ENCODE measurements around the gene GTF2E1. TPM values are rescaled to one million over a fixed set of nuclear protein-coding genes. Genes with fewer than 3 reads are reported as not detected.

GTF2E1 gene
- total RNA-seq, 4 donors from 2014 or later: 11.3 to 25.5 (median 17.2) TPM

DNA sequence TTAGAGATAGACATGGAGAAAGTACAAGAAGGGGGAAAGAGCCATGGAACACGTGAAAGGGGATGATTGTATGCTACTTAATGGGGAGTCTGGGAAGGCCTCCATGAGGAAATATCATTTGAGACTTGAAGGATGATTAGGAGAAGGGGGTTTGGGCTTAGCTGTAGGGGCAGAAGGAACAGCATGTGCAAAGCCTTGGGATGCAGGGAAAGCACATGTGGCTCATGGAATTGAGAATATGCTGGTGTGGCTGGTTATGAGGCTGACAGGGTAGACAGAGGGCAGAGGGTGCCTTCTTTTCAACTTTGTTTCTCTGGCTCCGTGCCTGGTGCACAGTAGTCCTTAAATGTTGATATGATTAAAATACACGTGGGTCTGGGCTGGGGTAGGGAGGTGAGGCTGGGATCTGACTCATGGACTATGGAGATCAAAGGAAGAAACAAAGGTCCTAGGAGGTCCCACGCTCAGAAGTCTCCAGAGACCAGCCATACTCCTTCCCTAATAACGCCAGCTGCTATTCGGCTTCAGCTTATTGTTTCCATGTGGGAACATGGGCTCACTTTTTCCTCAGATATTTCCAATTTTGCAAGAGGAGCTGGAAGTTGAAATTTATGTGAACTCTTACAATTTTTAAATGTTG, 1.1 kb downstream of the GTF2E1 start:
- peaks cover 8 to 13% of the 10 kb centered on the region in 2 donors for H3K4me1 ChIP-seq
- WGBS, 2 donors: 62 to 66% methylated on average over 6 of the region's 6 CpGs
- DNase-seq: no peak
- H3K27me3 ChIP-seq: no peaks in the 10 kb centered on the region
- no peaks in the 10 kb centered on the region for H3K9me3 ChIP-seq
- TF ChIP-seq POLR2A (IDR thresholded peaks at IDR 0.05): no peak
- TF ChIP-seq CTCF (IDR thresholded peaks at IDR 0.05): no peak
- H3K4me3 ChIP-seq (replicated peaks in 1 of 3): peak overlapping the region in 1 of 3 donors; percentile 95
- peak overlapping the region in 1 of 3 donors; percentile 98 for H3K27ac ChIP-seq
- intact Hi-C loops (cut with DNase I): no loop called here
- H3K36me3 ChIP-seq: no peaks in the 10 kb centered on the region

DNA sequence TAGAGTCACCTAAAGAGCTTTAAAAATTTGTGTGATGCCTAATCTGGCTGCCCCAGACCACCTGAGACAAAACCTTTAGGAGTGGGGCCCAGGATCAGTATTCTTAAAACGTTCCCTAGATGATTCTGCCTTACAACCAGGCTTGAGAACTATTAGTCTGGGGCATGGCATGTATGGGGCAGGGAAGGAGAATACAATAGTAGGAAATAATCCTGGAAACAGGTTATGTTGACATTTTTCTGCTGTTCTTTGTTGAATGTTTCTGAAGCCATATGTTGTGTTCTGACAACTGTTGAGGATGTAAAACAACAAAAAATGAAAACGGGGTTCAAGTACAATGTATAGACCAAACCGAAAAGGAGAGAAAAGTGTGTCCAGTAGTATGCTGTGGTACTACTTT, 2.9 kb downstream of the GTF2E1 start:
- TF ChIP-seq POLR2A (IDR thresholded peaks at IDR 0.05) (no peak), CTCF (IDR thresholded peaks at IDR 0.05) (no peak)
- no peak for DNase-seq
- no peak overlapping the region for H3K4me3 ChIP-seq (replicated peaks in 1 of 3)
- H3K27me3 ChIP-seq: no peaks in the 10 kb centered on the region
- WGBS, 2 donors: 81 to 82% methylated on average over 3 of the region's 3 CpGs
- intact Hi-C loops (cut with DNase I): no loop called here
- no peaks in the 10 kb centered on the region for H3K36me3 ChIP-seq
- H3K9me3 ChIP-seq: no peaks in the 10 kb centered on the region
- no peak overlapping the region for H3K27ac ChIP-seq
- peaks cover 8 to 13% of the 10 kb centered on the region in 2 donors for H3K4me1 ChIP-seq

DNA sequence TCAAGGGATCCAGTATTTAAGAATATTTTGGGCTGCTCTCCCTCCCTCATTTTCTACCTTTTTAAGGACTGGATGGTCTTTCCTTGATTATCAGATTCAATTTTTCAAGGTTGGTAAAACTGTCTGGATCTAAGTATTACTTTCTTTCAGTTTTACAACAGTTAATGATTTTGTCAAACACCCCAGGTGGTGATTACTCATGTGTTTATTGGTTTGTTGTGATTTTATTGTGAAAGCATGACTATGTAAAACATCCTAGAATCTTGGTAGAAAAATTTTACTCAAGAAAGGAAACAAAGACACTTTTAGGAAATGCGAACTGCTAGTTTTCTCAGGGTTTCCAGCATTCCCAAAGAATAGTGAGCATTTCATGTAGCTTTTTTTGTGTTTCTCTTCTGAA, 7.3 kb downstream of the GTF2E1 start:
- intact Hi-C loops (cut with DNase I): no loop called here
- 98 to 99% methylated on average over 1 of the region's 1 CpG for WGBS, 2 donors

DNA sequence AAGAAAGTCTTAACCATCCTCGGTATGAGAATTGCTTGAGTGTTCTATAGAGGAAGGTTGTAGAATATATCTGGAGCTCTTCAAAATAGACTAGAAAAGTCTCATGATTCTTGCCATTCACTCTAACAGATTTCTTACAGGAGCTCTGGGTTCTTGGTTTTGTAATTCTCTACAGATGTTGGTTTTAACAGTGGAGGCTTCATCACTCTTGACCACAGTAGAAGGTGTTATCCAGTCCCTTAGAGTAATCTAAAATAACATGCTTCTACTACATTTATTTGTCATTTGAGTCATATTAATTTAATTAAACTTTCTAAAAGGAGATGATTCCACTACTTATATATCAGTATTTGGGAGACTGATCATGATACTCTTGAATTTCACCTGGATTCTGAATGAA, 9.7 kb downstream of the GTF2E1 start:
- 86 to 97% methylated on average over 1 of the region's 1 CpG for WGBS, 2 donors
- Histone ChIP-seq H3K4me3 (replicated peaks in 1 of 3) (no peak overlapping the region), H3K27me3 (no peaks in the 10 kb centered on the region), H3K4me1 (no peaks in the 10 kb centered on the region), H3K36me3 (peaks cover 0 to 2% of the 10 kb centered on the region in 2 donors), H3K9me3 (no peaks in the 10 kb centered on the region), H3K27ac (no peak overlapping the region)
- TF ChIP-seq POLR2A (IDR thresholded peaks at IDR 0.05) (no peak), CTCF (IDR thresholded peaks at IDR 0.05) (no peak)
- intact Hi-C loops (cut with DNase I): no loop called here
- DNase-seq: no peak

More for the DNA sequence above, 7.3 kb downstream of the GTF2E1 start:
- no peaks in the 10 kb centered on the region for H3K4me1 ChIP-seq
- peaks cover 0 to 2% of the 10 kb centered on the region in 2 donors for H3K36me3 ChIP-seq
- H3K27ac ChIP-seq: no peak overlapping the region
- H3K4me3 ChIP-seq (replicated peaks in 1 of 3): no peak overlapping the region
- no peak for DNase-seq
- TF ChIP-seq POLR2A (IDR thresholded peaks at IDR 0.05) (no peak), CTCF (IDR thresholded peaks at IDR 0.05) (no peak)
- no peaks in the 10 kb centered on the region for H3K27me3 ChIP-seq
- no peaks in the 10 kb centered on the region for H3K9me3 ChIP-seq

- DNase-seq: no peak
- WGBS, 2 donors: 94 to 97% methylated on average over 2 of the region's 2 CpGs
- no peaks in the 10 kb centered on the region for H3K27me3 ChIP-seq
- TF ChIP-seq POLR2A (IDR thresholded peaks at IDR 0.05) (no peak), CTCF (IDR thresholded peaks at IDR 0.05) (no peak)
- H3K36me3 ChIP-seq: peaks cover 0 to 2% of the 10 kb centered on the region in 2 donors
- no peak overlapping the region for H3K4me3 ChIP-seq (replicated peaks in 1 of 3)
- H3K9me3 ChIP-seq: no peaks in the 10 kb centered on the region
- intact Hi-C loops (cut with DNase I): no loop called here
- no peak overlapping the region for H3K27ac ChIP-seq
- no peaks in the 10 kb centered on the region for H3K4me1 ChIP-seq
Observed at GRCh38 chr3:120752865-120753264, 10.3 kb downstream of the GTF2E1 start.

Measured in thyroid gland (tissue), 4 donors.